Left ventricle myocardium inferior (tissue), 1 donor: ENCODE results near the gene OR52J3. TPM values are rescaled to one million over a fixed set of nuclear protein-coding genes. Genes with fewer than 3 reads are reported as not detected.

Experiments
- DNase-seq: peaks from one replicate; pipeline ENCODE4 v3.0.0-alpha.2; 2020
- H3K27ac ChIP-seq: fragments of 200-600 bp; replicated peaks from 2 replicates; pipeline ENCODE4 v1.8.0; 2021
- H3K27me3 ChIP-seq: fragments of 200-600 bp; 2 replicates; pipeline ENCODE4 v1.8.0; 2021; ENCODE audit warnings: low read depth
- H3K36me3 ChIP-seq: fragments of 200-600 bp; 2 replicates; pipeline ENCODE4 v1.8.0; 2021
- H3K4me1 ChIP-seq: fragments of 200-600 bp; 2 replicates; pipeline ENCODE4 v1.8.0; 2021
- H3K4me3 ChIP-seq: fragments of 200-600 bp; 2 replicates; pipeline ENCODE4 v1.8.0; 2021; ENCODE audit warnings: mild to moderate bottlenecking, moderate library complexity
- H3K9me3 ChIP-seq: fragments of 200-600 bp; replicated peaks from 2 replicates; pipeline ENCODE4 v1.8.0; 2021
- CTCF ChIP-seq: fragments of 200-600 bp; IDR thresholded peaks from 2 replicates; pipeline ENCODE4 v1.8.0; 2021; ENCODE audit warnings: antibody characterized with exemption, mild to moderate bottlenecking, borderline replicate concordance
- intact Hi-C: fragments of 100-400 bp; cut with micrococcal nuclease; formaldehyde crosslinking; loops from one replicate; pipeline ENCODE4 v1.11.0; 2022
- total RNA-seq: library from RNA; stranded (reverse); fragmentation: NEBNext Ultra II Directional; extraction: Animal tissue kit (Norgen Biotek cat#: 25700); gene quantifications from one replicate; pipeline ENCODE4 v1.2.1, GENCODE V29; 2021
- donor health status: DM: no; HTN: yes; CAD: no; lungs with severe emphysema.

OR52J3 gene
- total RNA-seq, 1 donor from 2014 or later = not detected

- Histone ChIP-seq H3K9me3 (peaks cover 18% of the 10 kb centered on the region), H3K27me3 (no peaks in the 10 kb centered on the region), H3K36me3 (no peaks in the 10 kb centered on the region), H3K27ac (peak overlapping the region; percentile 34), H3K4me3 (no peak overlapping the region), H3K4me1 (no peaks in the 10 kb centered on the region)
- DNase-seq = no peak
- intact Hi-C loops = no loop called here
- no peak for TF ChIP-seq CTCF
Observed at GRCh38 chr11:5021996-5022395, 24.3 kb upstream of the OR52J3 start.

GRCh38 chr11:5036669-5037068, 9.7 kb upstream of the OR52J3 start:
- no peak overlapping the region for H3K27ac ChIP-seq
- H3K27me3 ChIP-seq = no peaks in the 10 kb centered on the region
- intact Hi-C loops = no loop called here
- no peaks in the 10 kb centered on the region for H3K36me3 ChIP-seq
- no peak overlapping the region for H3K4me3 ChIP-seq
- no peaks in the 10 kb centered on the region for H3K4me1 ChIP-seq
- TF ChIP-seq CTCF = no peak
- no peak for DNase-seq
- peaks cover 5% of the 10 kb centered on the region for H3K9me3 ChIP-seq

GRCh38 chr11:5037926-5038325, 8.4 kb upstream of the OR52J3 start:
- Histone ChIP-seq H3K9me3 (no peaks in the 10 kb centered on the region), H3K4me3 (no peak overlapping the region), H3K27ac (no peak overlapping the region), H3K4me1 (no peaks in the 10 kb centered on the region), H3K36me3 (no peaks in the 10 kb centered on the region), H3K27me3 (no peaks in the 10 kb centered on the region)
- TF ChIP-seq CTCF = no peak
- no peak for DNase-seq
- intact Hi-C loops = no loop called here

- Histone ChIP-seq H3K36me3 (no peaks in the 10 kb centered on the region), H3K27me3 (no peaks in the 10 kb centered on the region), H3K27ac (no peak overlapping the region), H3K4me1 (no peaks in the 10 kb centered on the region), H3K4me3 (no peak overlapping the region), H3K9me3 (no peaks in the 10 kb centered on the region)
- no peak for DNase-seq
- TF ChIP-seq CTCF = no peak
- intact Hi-C loops = no loop called here
Observed at GRCh38 chr11:5038341-5038740, 8.0 kb upstream of the OR52J3 start.

- H3K4me3 ChIP-seq = no peak overlapping the region
- no peak for TF ChIP-seq CTCF
- no peak overlapping the region for H3K27ac ChIP-seq
- no peaks in the 10 kb centered on the region for H3K9me3 ChIP-seq
- DNase-seq = no peak
- intact Hi-C loops = no loop called here
- no peaks in the 10 kb centered on the region for H3K27me3 ChIP-seq
- no peaks in the 10 kb centered on the region for H3K4me1 ChIP-seq
- no peaks in the 10 kb centered on the region for H3K36me3 ChIP-seq
Observed at GRCh38 chr11:5040876-5041275, 5.5 kb upstream of the OR52J3 start.

GRCh38 chr11:5042091-5042490, 4.2 kb upstream of the OR52J3 start:
- Histone ChIP-seq H3K4me1 (no peaks in the 10 kb centered on the region), H3K9me3 (no peaks in the 10 kb centered on the region), H3K27me3 (no peaks in the 10 kb centered on the region), H3K36me3 (no peaks in the 10 kb centered on the region), H3K4me3 (no peak overlapping the region), H3K27ac (no peak overlapping the region)
- no peak for TF ChIP-seq CTCF
- intact Hi-C loops = no loop called here
- DNase-seq = no peak
